Activated gamma-delta T cell (primary cell): Measurements from ENCODE around the gene SLC2A4.
A peak's percentile ranks its signal among the peaks of the same experiment; 100 is the strongest.

Source experiments
- DNase-seq: peaks from one replicate; lab custom pipeline; 2025; lab: John Stamatoyannopoulos, UW

Gene SLC2A4

GRCh38 chr17:7279448-7279847, 2.1 kb upstream of the SLC2A4 start:
- no peak for DNase-seq

DNA sequence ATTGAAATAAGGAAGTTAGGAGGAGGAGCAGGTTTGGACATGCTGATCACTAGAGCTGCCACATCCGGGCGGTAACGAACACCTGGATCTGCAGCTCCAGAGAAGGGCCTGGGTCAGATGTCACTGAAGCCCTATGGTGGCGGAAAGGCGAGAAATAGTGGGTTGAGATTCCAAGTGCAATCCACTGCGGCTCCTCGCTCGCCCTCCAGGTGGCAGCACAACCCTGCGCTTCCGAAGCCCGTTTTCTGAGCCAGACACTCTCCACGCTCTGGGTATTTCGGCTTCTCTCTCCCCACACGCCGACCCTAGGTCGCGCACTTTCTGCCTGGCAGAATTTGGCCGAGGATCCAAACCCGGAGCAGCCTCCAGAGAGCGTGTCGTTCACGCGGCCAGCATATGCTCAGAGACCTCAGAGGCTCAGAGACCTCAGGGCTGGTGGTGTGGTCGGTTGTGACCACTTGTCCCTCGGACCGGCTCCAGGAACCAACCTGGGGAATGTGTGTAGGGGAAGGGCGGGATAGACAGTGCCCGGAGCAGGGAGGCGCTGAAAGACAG, 922 bp upstream of the SLC2A4 start:
- peak; percentile 42 for DNase-seq

DNA sequence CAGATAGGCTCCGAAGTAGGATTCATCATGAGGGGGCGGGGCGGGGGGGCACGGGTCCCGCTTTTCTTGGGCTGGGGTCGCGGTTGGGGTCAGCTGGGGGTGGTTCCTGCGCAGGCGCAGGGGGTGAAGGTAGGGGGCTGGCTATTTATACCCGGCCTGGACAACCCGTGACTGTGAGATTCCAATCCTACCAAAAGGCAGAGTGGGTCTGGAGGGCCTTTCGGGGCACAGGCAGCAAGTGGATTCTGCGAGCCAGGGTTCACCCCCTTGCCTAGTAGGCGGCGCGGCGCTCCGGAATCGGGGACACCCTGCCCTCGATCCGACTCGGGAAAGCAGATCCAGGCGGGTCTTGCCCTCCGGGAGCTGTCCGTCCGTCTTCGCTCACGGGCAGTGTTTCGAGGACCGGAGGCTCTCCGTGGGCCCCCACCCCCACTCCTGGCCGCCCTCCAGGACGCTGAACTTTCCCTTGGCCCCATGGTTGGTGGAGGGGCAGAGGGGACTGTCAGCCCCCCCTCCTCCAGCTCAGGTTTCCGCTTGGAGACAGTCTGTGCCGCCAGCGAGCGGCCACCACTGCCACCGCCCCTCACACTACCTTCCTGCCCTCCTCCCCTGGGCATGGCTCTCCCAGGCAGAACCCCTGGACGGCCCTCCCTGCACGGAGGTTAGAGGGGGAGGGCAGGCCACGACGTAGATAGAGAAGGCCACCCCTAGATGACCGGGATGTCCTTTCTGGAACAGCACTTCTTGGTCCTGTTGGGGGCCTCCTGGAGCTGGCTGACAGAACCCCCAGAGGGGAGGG, 634 bp downstream of the SLC2A4 start:
- no peak for DNase-seq

DNA sequence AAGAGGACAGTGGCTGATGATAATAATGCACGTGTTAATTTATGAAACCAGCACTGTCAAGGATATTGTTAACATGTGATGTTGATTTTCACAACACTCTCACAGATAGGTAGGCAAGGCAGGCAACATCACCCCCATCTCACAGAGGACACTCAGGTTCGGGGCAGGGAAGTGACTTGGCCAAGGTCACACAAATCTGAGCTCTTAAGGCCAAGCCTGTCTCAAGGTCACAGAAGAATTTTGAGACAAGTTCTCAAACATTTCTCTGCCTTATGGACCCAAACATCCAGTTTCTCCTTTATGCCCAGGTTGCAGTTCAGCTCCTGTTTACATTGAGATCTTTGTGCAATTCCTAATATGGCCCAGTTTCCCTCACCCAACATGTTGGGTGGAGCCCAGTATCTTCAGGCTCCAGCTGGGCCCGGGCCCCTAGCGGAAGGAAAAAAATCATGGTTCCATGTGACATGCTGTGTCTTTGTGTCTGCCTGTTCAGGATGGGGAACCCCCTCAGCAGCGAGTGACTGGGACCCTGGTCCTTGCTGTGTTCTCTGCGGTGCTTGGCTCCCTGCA, 1.3 kb downstream of the SLC2A4 start:
- DNase-seq, result no peak

DNA sequence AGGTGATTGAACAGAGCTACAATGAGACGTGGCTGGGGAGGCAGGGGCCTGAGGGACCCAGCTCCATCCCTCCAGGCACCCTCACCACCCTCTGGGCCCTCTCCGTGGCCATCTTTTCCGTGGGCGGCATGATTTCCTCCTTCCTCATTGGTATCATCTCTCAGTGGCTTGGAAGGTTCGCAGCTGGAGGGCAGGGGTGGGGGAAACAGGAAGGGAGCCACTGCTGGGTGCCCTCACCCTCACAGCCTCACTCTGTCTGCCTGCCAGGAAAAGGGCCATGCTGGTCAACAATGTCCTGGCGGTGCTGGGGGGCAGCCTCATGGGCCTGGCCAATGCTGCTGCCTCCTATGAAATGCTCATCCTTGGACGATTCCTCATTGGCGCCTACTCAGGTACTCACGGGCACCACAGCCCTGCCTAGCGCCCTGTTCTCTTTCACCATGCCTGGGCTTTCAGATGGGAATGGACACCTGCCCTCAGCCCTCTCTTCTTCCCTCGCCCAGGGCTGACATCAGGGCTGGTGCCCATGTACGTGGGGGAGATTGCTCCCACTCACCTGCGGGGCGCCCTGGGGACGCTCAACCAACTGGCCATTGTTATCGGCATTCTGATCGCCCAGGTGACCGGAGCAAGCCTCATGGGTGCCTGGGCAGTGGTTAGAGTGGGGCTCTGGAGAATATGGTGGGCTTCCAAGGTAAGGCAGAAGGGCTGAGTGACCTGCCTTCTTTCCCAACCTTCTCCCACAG, 2.1 kb downstream of the SLC2A4 start:
- no peak for DNase-seq

- DNase-seq, result no peak
Observed at GRCh38 chr17:7284911-7285310, 3.4 kb downstream of the SLC2A4 start.

GRCh38 chr17:7285679-7286078, 4.2 kb downstream of the SLC2A4 start:
- DNase-seq, result no peak

DNA sequence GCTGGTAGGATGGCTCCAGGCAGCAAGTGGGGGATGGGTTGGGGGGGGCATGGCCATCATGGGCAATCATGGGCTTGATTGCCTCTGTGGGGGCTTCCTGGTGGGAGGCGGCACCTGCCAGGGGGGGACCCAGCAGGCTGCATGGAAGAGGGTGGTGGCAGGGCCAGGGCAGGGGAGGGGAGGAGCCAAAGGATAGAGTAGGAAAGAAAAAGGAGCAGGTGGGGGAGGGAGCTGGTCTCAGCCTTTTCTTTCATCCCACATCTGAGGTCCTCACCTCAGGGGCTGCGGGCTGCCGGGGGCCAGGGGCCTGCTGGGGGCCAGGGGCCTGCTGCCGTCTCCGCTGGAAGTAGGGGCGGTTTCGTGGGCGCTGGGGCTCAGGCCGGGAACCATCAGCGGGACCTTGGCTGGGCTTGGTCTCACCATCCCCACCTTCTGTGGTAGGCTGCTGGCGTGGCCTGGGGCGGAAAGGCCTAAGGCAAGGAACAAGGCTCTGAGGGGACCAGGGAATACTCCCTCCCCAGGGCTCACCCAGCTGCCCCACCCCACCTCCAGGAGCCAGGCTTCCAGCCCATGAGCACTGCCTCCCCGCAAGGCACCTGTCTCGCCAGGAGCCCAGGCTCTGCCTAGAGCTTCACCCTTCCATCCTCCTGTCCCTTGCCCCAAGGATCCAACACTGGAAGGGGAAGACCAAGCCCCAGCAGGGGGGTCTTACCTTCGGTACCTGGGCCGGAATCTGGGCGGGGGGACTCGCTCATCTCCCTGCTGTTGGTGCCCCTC, 7.9 kb downstream of the SLC2A4 start:
- DNase-seq, result no peak

DNA sequence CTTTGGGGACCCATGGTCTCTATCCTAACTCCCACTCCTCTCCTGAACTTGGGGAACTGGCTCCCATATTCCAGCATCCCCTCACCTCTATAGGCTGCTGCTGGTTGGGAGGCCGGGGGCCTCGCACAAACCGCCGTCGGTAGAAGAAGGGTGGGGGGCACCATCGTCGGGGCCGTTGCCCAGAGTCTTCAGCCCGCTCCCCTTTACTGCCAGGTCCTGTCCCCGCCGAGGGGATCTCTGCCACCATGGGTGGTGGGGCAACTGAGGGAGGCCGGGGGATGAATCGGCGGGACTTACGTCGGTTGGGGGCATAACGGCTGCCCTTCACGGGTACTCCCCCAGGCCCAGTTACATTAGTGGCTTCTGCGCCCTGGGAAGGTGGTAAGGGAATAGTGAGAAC, 8.6 kb downstream of the SLC2A4 start:
- DNase-seq, result no peak

GRCh38 chr17:7290685-7291084, 9.2 kb downstream of the SLC2A4 start:
- no peak for DNase-seq

DNA sequence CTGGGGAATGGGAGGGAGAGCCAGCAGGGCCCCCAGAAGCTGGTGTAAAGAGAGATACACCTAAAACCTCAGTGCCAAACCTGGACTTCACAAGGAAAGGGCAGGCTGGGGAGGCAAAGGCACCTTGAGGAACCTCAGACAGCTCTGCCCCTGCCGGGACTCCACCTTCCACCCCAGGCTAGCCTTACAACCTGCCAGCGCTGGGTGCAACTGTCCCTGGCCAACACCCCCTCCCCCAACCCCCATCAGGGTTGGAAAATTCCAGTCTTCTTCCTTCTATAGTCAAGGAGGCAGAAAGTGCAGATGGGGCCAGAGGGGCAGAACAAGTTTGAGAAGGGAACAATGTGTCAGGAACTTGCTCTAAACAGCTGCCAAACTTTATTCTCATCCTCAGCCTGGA, 10.7 kb downstream of the SLC2A4 start:
- no peak for DNase-seq

DNA sequence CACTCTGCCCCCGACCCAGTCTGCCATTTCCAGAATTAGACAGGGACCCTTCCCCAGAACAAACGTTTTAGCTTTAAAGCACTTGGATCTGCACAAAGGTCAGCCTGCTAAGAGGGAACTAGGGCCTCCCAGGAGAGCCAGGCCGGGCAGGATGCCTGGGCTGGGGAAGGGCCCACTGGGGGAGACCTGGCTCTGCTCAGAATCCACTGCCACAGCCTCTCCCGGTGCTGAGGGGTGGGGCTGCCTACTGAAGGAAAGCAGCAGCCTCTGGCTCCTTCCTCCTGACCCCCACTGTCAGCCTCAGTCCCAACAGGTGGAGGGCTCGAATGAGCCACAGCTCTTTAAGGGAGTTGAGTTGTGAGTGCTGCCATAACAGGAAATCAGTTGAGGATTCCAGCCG, 11.2 kb downstream of the SLC2A4 start:
- DNase-seq, result no peak

DNA sequence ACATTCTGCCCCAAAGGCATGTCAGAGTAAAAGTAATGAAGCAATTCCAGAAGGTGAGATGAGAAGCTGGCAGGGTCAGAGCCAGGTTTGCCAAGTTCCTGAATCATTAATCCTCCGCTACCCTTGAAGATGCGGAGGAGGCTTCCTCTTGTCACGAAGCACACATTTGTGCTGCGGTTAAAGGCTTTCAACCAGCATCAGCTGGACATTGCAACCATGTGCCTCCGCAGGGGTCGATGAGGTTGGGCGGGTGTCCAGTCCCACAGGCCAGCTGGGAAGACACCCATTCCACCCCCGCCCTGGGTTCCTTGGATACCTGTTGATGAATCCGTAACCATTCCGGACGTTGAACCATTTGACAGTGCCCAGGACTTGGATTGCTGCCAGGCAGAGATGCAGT, 11.6 kb downstream of the SLC2A4 start:
- DNase-seq, result no peak

DNA sequence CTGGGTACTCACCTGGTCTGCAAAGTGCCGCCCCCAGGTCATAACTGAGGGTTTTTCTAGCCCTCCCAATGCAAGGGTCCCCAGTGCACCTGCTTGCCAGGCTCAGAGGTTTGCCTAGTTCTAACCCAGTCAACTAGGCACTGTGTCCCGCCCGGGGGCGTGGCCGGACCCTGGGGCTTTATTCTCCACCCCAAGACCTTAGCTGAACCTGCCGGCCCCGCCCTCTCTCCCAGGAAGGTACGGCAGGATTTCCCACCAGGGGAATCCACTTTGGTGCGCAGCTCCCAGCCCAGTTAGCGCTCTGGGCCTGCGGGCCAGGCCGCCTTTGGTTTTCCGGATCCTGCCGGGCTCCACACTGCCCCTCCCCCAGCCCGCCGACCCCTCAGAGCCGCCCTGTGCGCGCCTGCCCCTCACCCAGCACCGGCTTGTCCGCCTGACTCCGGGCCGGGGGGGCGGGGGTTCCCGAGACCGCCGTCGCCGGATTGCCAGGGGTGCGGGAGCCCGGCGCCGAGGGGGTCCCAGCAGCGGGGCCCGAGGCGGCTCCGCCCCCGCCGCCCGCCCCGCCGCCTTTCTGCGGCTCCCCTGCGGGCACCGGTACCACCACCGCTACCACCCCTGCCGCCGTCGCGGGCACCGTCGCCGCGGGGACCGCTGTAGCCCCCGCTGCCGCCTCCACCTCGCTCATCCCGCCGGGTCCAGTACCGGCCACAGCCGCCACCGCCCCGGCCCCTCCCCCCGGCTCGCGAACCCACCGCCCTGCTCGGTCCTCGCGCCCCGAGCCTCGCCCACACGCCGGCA, 12.5 kb downstream of the SLC2A4 start:
- peak; percentile 38 for DNase-seq

DNA sequence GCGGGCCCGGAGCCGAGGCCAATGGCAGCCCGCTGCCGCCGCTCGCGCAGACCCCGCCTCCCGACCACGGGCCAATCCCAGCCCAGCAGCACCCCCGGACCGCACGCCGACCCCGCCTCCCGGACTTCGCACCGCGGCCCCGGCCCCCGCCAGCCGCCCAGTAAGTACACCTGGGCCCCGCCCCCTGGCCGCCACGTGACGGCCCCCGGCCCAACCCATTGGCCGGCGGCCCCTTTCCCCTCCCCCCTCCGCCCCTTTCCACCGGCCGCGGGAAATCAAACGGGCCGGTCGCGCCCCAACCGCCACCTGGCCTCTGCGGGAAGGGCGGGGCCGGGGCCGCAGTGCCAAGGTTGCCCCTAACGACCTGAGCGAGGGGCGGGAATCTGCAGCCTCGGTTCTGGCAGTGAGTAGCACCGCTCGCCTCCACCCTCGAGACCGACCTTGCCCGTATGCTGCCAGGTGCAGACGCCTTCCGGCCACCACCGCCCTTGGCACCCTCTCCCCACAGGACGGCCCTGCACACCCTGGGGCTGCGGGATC, 13.2 kb downstream of the SLC2A4 start, which contains the start of gene YBX2:
TSS of gene YBX2 (minus strand) at position 26 of the 540 bp plus-strand sequence. CDS start 139 bp downstream, outside the sequence.
- DNase-seq, result peak; percentile 70

GRCh38 chr17:7295230-7296180, 14.0 kb downstream of the SLC2A4 start:
- no peak for DNase-seq

DNA sequence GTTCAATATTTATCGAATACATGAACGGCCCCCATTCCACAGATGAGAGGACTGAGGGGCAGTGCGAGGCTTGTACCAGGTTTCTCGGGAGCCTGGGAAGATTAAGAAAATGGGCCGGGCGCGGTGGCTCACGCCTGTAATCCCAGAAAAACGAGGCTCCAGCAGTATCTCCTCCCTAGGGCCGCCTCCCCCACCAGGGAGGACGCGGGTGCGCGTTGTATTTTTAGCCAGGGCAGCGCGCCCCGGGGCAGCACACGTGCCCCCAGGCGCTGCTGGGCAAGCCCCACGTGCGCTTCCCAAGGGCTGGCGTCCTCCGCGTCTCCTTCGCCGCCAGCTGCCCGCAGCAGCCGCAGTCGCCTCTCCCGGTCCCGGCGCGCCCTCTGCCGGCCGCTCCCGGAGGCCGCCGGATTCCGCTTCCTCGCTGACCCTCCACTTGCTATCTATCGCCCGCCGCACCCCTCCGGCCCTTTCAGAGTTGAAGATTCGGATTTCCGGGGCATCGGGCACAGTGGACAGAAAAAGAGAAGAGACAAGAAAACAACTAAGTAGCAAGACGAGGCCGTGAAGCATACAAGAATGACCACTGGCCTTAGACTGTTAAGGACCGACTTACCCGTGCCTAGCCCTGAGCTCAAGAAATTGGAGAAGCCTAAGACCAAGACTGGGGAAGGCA, 14.8 kb downstream of the SLC2A4 start:
- peak; percentile 46 for DNase-seq

DNA sequence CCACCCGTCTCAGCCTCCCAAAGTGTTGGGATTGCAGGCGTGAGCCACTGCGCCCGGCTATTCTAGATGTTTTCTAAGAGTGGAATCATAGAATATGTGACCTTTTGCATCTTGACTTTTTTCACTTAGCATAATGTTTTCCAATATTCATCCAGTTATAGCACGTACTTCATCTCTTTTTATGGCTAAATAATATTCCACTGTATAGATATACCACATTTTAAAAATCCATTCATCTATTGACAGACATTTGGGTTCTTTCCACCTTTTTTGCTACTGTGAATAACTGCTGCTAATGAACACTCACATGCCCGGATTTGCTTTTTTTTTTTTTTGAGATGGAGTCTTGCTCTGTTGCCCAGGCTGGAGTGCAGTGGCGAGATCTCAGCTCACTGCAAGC, 22.7 kb downstream of the SLC2A4 start:
- no peak for DNase-seq
